ENCODE results near the gene BLMH. TPM values are rescaled to one million over a fixed set of nuclear protein-coding genes. Genes with fewer than 3 reads are reported as not detected.

Gene BLMH
- total RNA-seq, 4 donors from 2014 or later = 18.1 to 35.7 (median 28.1) TPM

- H3K9me3 ChIP-seq = no peaks in the 10 kb centered on the region
- no peak overlapping the region for H3K4me3 ChIP-seq
- TF ChIP-seq POLR2A (IDR thresholded peaks at IDR 0.05) (no peak), EP300 (IDR thresholded peaks at IDR 0.05) (no peak)
- TF ChIP-seq, protein P1, sequence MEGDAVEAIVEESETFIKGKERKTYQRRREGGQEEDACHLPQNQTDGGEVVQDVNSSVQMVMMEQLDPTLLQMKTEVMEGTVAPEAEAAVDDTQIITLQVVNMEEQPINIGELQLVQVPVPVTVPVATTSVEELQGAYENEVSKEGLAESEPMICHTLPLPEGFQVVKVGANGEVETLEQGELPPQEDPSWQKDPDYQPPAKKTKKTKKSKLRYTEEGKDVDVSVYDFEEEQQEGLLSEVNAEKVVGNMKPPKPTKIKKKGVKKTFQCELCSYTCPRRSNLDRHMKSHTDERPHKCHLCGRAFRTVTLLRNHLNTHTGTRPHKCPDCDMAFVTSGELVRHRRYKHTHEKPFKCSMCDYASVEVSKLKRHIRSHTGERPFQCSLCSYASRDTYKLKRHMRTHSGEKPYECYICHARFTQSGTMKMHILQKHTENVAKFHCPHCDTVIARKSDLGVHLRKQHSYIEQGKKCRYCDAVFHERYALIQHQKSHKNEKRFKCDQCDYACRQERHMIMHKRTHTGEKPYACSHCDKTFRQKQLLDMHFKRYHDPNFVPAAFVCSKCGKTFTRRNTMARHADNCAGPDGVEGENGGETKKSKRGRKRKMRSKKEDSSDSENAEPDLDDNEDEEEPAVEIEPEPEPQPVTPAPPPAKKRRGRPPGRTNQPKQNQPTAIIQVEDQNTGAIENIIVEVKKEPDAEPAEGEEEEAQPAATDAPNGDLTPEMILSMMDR (IDR thresholded peaks at IDR 0.05) = no peak
- DNase-seq (ENCODE audit: low spot score in 2 of 2) = no peak
- H3K27me3 ChIP-seq = peaks cover 0 to 5% of the 10 kb centered on the region in 2 donors
- no peaks in the 10 kb centered on the region for H3K36me3 ChIP-seq
- no peaks in the 10 kb centered on the region for H3K4me1 ChIP-seq
- H3K27ac ChIP-seq = no peak overlapping the region
These were observed 9.1 kb upstream of the BLMH start for GRCh38 chr17:30300818-30301217.

DNA sequence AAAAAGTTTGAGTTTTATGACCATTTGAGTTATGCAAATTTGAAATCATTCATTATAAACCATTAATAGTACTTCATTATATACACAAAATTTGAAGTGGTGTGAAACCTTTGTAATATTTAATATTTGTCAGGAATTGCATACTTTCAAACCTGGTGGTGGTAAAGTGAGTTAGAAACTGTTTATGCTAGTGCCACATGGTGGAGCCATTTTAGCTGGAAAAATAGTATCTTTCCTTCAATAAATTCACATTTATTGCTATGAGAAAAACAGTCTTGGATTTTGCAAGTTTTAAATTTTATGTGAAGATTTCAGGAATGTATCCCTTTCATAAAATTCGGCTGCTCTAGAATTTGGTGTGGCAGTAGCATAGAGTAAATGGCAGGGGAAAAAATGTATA, 7.3 kb upstream of the BLMH start:
- H3K27ac ChIP-seq = no peak overlapping the region
- H3K4me1 ChIP-seq = no peaks in the 10 kb centered on the region

GRCh38 chr17:30297715-30298114, 6.0 kb upstream of the BLMH start:
- H3K27me3 ChIP-seq = no peaks in the 10 kb centered on the region
- TF ChIP-seq, protein P1 (IDR thresholded peaks at IDR 0.05) = no peak
- TF ChIP-seq POLR2A (IDR thresholded peaks at IDR 0.05) (no peak), EP300 (IDR thresholded peaks at IDR 0.05) (no peak)
- no peaks in the 10 kb centered on the region for H3K4me1 ChIP-seq
- DNase-seq (ENCODE audit: low spot score in 2 of 2) = no peak
- H3K36me3 ChIP-seq = no peaks in the 10 kb centered on the region
- WGBS, 2 donors = 89 to 100% methylated on average over 2 to 4 of the region's 4 CpGs
- H3K27ac ChIP-seq = no peak overlapping the region
- H3K9me3 ChIP-seq = no peaks in the 10 kb centered on the region
- no peak overlapping the region for H3K4me3 ChIP-seq

More for the DNA sequence above, 7.3 kb upstream of the BLMH start:
- no peaks in the 10 kb centered on the region for H3K36me3 ChIP-seq
- 59 to 67% methylated on average over 1 of the region's 1 CpG for WGBS, 2 donors
- H3K4me3 ChIP-seq = no peak overlapping the region
- no peaks in the 10 kb centered on the region for H3K27me3 ChIP-seq
- no peak for DNase-seq (ENCODE audit: low spot score in 2 of 2)
- TF ChIP-seq, protein P1 (IDR thresholded peaks at IDR 0.05) = peak in 1 of 5 experiments; percentile 5
- TF ChIP-seq EP300 (IDR thresholded peaks at IDR 0.05) = no peak
- no peak for TF ChIP-seq POLR2A (IDR thresholded peaks at IDR 0.05)
- no peaks in the 10 kb centered on the region for H3K9me3 ChIP-seq

GRCh38 chr17:30296499-30297080, 4.8 kb upstream of the BLMH start:
- no peaks in the 10 kb centered on the region for H3K4me1 ChIP-seq
- no peak for DNase-seq (ENCODE audit: low spot score in 2 of 2)
- no peaks in the 10 kb centered on the region for H3K9me3 ChIP-seq
- no peaks in the 10 kb centered on the region for H3K27me3 ChIP-seq
- H3K27ac ChIP-seq = no peak overlapping the region
- TF ChIP-seq, protein P1 (IDR thresholded peaks at IDR 0.05) = no peak
- TF ChIP-seq POLR2A (IDR thresholded peaks at IDR 0.05) = no peak
- no peak for TF ChIP-seq EP300 (IDR thresholded peaks at IDR 0.05)
- H3K4me3 ChIP-seq = no peak overlapping the region
- 52 to 58% methylated on average over 5 of the region's 5 CpGs for WGBS, 2 donors
- H3K36me3 ChIP-seq = no peaks in the 10 kb centered on the region

- Histone ChIP-seq H3K27me3 (no peaks in the 10 kb centered on the region), H3K36me3 (peaks cover 0 to 17% (median 0%) of the 10 kb centered on the region in 3 donors), H3K27ac (peak overlapping the region; percentile 75 to 83 (median 80)), H3K9me3 (no peaks in the 10 kb centered on the region), H3K4me3 (peak overlapping the region; percentile 85 to 98 (median 88)), H3K4me1 (peaks cover 0 to 23% (median 11%) of the 10 kb centered on the region in 4 donors)
- DNase-seq (ENCODE audit: low spot score in 2 of 2) = peak in 1 of 2 donors; percentile 5
- TF ChIP-seq, protein P1 (IDR thresholded peaks at IDR 0.05) = no peak
- TF ChIP-seq EP300 (IDR thresholded peaks at IDR 0.05) (no peak), POLR2A (IDR thresholded peaks at IDR 0.05) (peak in 1 of 2 donors; percentile 4)
- 19 to 24% methylated on average over 17 of the region's 17 CpGs for WGBS, 2 donors
These were observed 628 bp upstream of the BLMH start for GRCh38 chr17:30292286-30292858.
